Astrocyte (in vitro differentiated cells and primary cell): ENCODE data around the gene ARHGAP32. TPM values are rescaled to one million over a fixed set of nuclear protein-coding genes. Genes with fewer than 3 reads are reported as not detected.
A peak's percentile ranks its signal among the peaks of the same experiment; 100 is the strongest.

Source experiments
- DNase-seq: peaks from one replicate; pipeline ENCODE4 v3.0.0-alpha.2; 2010; ENCODE audit warnings: low read depth
- FAIRE-seq: peaks from 2 replicates; lab custom pipeline; 2011; peaks lifted over from hg19 to GRCh38; lab: Jason Lieb, UNC
- H2AFZ ChIP-seq: 2 replicates; pipeline ENCODE4 v1.6.0; 2012; ENCODE audit warnings: low read depth, low read length, inconsistent platforms
- H3K27ac ChIP-seq: 2 replicates; pipeline ENCODE4 v1.5.1; 2011; ENCODE audit warnings: low read depth, low read length, inconsistent platforms
- H3K27me3 ChIP-seq: 2 replicates; pipeline ENCODE4 v1.6.0; 2011; ENCODE audit warnings: low read length, inconsistent platforms; ENCODE audit not compliant: insufficient read depth
- H3K36me3 ChIP-seq: 2 replicates; pipeline ENCODE4 v1.5.1; 2011; ENCODE audit warnings: low read length, inconsistent platforms; ENCODE audit not compliant: insufficient read depth
- H3K4me1 ChIP-seq: 2 replicates; pipeline ENCODE4 v1.5.1; 2011; ENCODE audit warnings: low read length, inconsistent platforms; ENCODE audit not compliant: insufficient read depth
- H3K4me2 ChIP-seq: 2 replicates; pipeline ENCODE4 v1.6.0; 2012; ENCODE audit warnings: low read length, inconsistent platforms
- H3K4me3 ChIP-seq: 2 replicates; pipeline ENCODE4 v1.5.1; 2011; ENCODE audit warnings: low read depth, mild to moderate bottlenecking, low read length, inconsistent platforms; ENCODE audit not compliant: insufficient read depth
- H3K79me2 ChIP-seq: 2 replicates; pipeline ENCODE4 v1.6.0; 2012; ENCODE audit warnings: mild to moderate bottlenecking, low read length, inconsistent platforms; ENCODE audit not compliant: insufficient read depth
- H3K9ac ChIP-seq: 2 replicates; pipeline ENCODE4 v1.6.0; 2012; ENCODE audit warnings: mild to moderate bottlenecking, low read length, inconsistent platforms
- H3K9me3 ChIP-seq: 2 replicates; pipeline ENCODE4 v1.5.1; 2012; ENCODE audit warnings: low read depth, mild to moderate bottlenecking, low read length, inconsistent platforms; ENCODE audit not compliant: insufficient read depth
- H4K20me1 ChIP-seq: 2 replicates; pipeline ENCODE4 v1.6.0; 2012; ENCODE audit warnings: low read length, inconsistent platforms; ENCODE audit not compliant: insufficient read depth
- H3K27ac Mint-ChIP-seq: one replicate; pipeline ENCODE4 v1.8.0; 2021; ENCODE audit warnings: mild to moderate bottlenecking, mixed read lengths; ENCODE audit not compliant: unreplicated experiment
- H3K27me3 Mint-ChIP-seq: one replicate; pipeline ENCODE4 v1.8.0; 2021; ENCODE audit warnings: low read depth, mixed read lengths; ENCODE audit not compliant: unreplicated experiment
- H3K36me3 Mint-ChIP-seq: one replicate; pipeline ENCODE4 v1.8.0; 2021; ENCODE audit warnings: low read depth, mixed read lengths; ENCODE audit not compliant: unreplicated experiment
- H3K4me1 Mint-ChIP-seq: one replicate; pipeline ENCODE4 v1.8.0; 2021; ENCODE audit warnings: low read depth, mixed read lengths; ENCODE audit not compliant: unreplicated experiment
- H3K4me3 Mint-ChIP-seq: one replicate; pipeline ENCODE4 v1.8.0; 2021; ENCODE audit warnings: mild to moderate bottlenecking, moderate library complexity, mixed read lengths; ENCODE audit not compliant: unreplicated experiment
- H3K9me3 Mint-ChIP-seq: one replicate; pipeline ENCODE4 v1.8.0; 2021; ENCODE audit warnings: mild to moderate bottlenecking, mixed read lengths; ENCODE audit not compliant: unreplicated experiment
- CTCF ChIP-seq: IDR thresholded peaks from 2 replicates; pipeline ENCODE4 v1.5.1; 2011; ENCODE audit warnings: low read depth, mild to moderate bottlenecking, inconsistent platforms, low read length, moderate library complexity; ENCODE audit not compliant: insufficient read depth
- EZH2 ChIP-seq: IDR thresholded peaks from 2 replicates; pipeline ENCODE4 v1.6.1; 2012; ENCODE audit warnings: mild to moderate bottlenecking, low read length, inconsistent platforms; ENCODE audit not compliant: insufficient read depth
- total RNA-seq: library from RNA; stranded (reverse); gene quantifications from 2 replicates; pipeline ENCODE4 v1.2.1, GENCODE V29; 2021

ARHGAP32 gene
- total RNA-seq, 1 donor from 2014 or later, result 21.6 TPM

GRCh38 chr11:129119036-129119435, 73.1 kb downstream of the ARHGAP32 start:
- no peak overlapping the region for H2AFZ ChIP-seq
- no peak for FAIRE-seq
- no peak for DNase-seq
- H3K36me3 Mint-ChIP-seq, result peaks cover 3% of the 10 kb centered on the region
- no peaks in the 10 kb centered on the region for H3K27me3 ChIP-seq
- no peak overlapping the region for H3K9ac ChIP-seq
- no peak overlapping the region for H3K4me3 Mint-ChIP-seq
- H3K27me3 Mint-ChIP-seq, result no peaks in the 10 kb centered on the region
- H3K4me2 ChIP-seq, result no peak overlapping the region
- TF ChIP-seq EZH2 (no peak), CTCF (no peak)
- H3K27ac Mint-ChIP-seq, result no peak overlapping the region
- H3K4me1 ChIP-seq, result peaks cover 11% of the 10 kb centered on the region
- H3K4me1 Mint-ChIP-seq, result peaks cover 18% of the 10 kb centered on the region
- H3K9me3 Mint-ChIP-seq, result no peaks in the 10 kb centered on the region
- no peaks in the 10 kb centered on the region for H3K36me3 ChIP-seq
- H4K20me1 ChIP-seq, result no peaks in the 10 kb centered on the region
- H3K27ac ChIP-seq, result no peak overlapping the region
- H3K4me3 ChIP-seq, result no peak overlapping the region
- no peaks in the 10 kb centered on the region for H3K9me3 ChIP-seq
- H3K79me2 ChIP-seq, result no peaks in the 10 kb centered on the region

DNA sequence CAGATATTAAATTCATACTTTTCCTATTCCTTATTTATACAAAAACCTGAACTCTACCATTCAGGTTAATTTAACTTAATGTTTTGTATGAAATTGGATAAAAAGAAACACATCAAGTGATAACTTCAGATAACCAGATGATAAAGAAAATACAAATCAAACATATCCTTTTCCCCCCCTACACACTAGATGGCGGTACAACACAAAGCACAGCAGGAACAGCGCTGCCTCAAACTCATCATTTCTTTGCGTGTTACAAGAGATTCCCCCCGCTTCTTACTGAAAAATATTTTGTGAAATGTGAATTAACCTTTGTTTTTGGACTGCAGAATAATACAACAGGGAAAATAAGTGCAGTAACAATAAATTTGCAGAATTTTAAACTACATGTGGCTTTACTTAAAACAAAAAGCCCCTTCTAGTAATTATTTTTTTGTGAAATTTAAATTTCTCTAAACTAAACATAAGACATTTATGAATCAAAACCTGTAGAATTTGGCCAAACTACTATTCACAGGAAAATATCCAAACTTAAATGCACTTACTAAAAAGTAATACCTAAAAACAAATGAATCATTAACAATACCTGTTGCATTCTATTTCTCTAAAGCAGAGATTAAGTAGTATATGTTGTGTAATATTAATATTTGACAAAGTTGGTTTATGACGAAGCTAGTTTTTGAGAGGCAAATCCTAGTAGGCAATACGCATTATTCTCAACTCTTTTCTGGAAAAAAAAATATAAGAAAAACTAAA, 74.4 kb downstream of the ARHGAP32 start:
- H3K27me3 Mint-ChIP-seq, result no peaks in the 10 kb centered on the region
- peak; percentile 88 for FAIRE-seq

More for the DNA sequence above, 74.4 kb downstream of the ARHGAP32 start:
- TF ChIP-seq CTCF (peak; percentile 95), EZH2 (no peak)
- Histone ChIP-seq H3K9me3 (no peaks in the 10 kb centered on the region), H3K79me2 (no peaks in the 10 kb centered on the region), H3K9ac (no peak overlapping the region), H2AFZ (no peak overlapping the region), H3K4me1 (peaks cover 11% of the 10 kb centered on the region), H4K20me1 (no peaks in the 10 kb centered on the region), H3K27me3 (no peaks in the 10 kb centered on the region), H3K4me3 (no peak overlapping the region), H3K4me2 (no peak overlapping the region), H3K27ac (no peak overlapping the region), H3K36me3 (no peaks in the 10 kb centered on the region)
- Mint-ChIP-seq H3K27ac (no peak overlapping the region), H3K4me3 (no peak overlapping the region), H3K4me1 (peaks cover 18% of the 10 kb centered on the region), H3K36me3 (no peaks in the 10 kb centered on the region), H3K9me3 (no peaks in the 10 kb centered on the region)
- peak; percentile 47 for DNase-seq
